OCI-LY3 (cell line): Measurements from ENCODE around the gene PIGL.

Experiments
- H2AFZ ChIP-seq: fragments of 200-600, 300-600 bp; shearing (Covaris generic); 2 replicates; pipeline ENCODE4 v1.6.0; 2014; ENCODE audit warnings: antibody characterized with exemption, low read depth, low read length
- H3K27ac ChIP-seq: fragments of 200-600, 300-600 bp; sonication (generic); 2 replicates; pipeline ENCODE4 v1.5.1; 2014; ENCODE audit warnings: mild to moderate bottlenecking, low read length, moderate library complexity, mixed read lengths
- H3K27me3 ChIP-seq: fragments of 200-600, 300-600 bp; sonication (generic); 2 replicates; pipeline ENCODE4 v1.6.1; 2014; ENCODE audit warnings: low read depth, low read length, mixed read lengths
- H3K36me3 ChIP-seq: fragments of 200-600, 300-600 bp; sonication (generic); replicated peaks from 2 replicates; pipeline ENCODE3; 2014; ENCODE audit warnings: low read depth, low read length, mixed read lengths
- H3K4me1 ChIP-seq: fragments of 300-600, 200-600 bp; sonication (generic); 2 replicates; pipeline ENCODE4 v1.6.1; 2014; ENCODE audit warnings: low read length, mixed read lengths
- H3K4me2 ChIP-seq: fragments of 200-600, 300-600 bp; sonication (generic); 2 replicates; pipeline ENCODE4 v1.6.1; 2014; ENCODE audit warnings: low read length, mixed read lengths
- H3K4me3 ChIP-seq: fragments of 300-600, 200-600 bp; sonication (generic); 2 replicates; pipeline ENCODE4 v1.5.1; 2014; ENCODE audit warnings: antibody characterized with exemption, mild to moderate bottlenecking, low read length, moderate library complexity
- H3K79me2 ChIP-seq: fragments of 300-600, 200-600 bp; shearing (Covaris generic); 2 replicates; pipeline ENCODE4 v1.6.1; 2014; ENCODE audit warnings: mild to moderate bottlenecking, low read length, mixed read lengths
- H3K9ac ChIP-seq: fragments of 300-600, 200-600 bp; shearing (Covaris generic); 2 replicates; pipeline ENCODE4 v1.6.0; 2014; ENCODE audit warnings: mild to moderate bottlenecking, low read length, moderate library complexity
- H3K9me3 ChIP-seq: fragments of 200-600, 300-600 bp; shearing (Covaris generic); 2 replicates; pipeline ENCODE4 v1.6.1; 2014; ENCODE audit warnings: low read length, mixed read lengths; ENCODE audit not compliant: insufficient read depth
- H4K20me1 ChIP-seq: fragments of 200-600, 300-600 bp; sonication (generic); 2 replicates; pipeline ENCODE4 v1.6.1; 2016; ENCODE audit warnings: low read length, mixed read lengths; ENCODE audit not compliant: insufficient read depth
- EZH2phosphoT487 ChIP-seq: fragments of 200-600 bp; shearing (Covaris generic); IDR thresholded peaks from 2 replicates; pipeline ENCODE4 v1.6.1; 2018; ENCODE audit warnings: antibody characterized with exemption, mixed run types, low read depth
- TF ChIP-seq, protein P1 (sequence below): fragments of 200-600, 300-600 bp; sonication (generic); IDR thresholded peaks from 2 replicates; pipeline ENCODE4 v1.5.1; 2014; ENCODE audit warnings: antibody characterized with exemption, low read length, low read depth

The PIGL gene

GRCh38 chr17:16217002-16217635 lies at the start of gene PIGL:
Gene PIGL (plus strand): TSS chr17:16217210. CDS start chr17:16217227, 17 bp downstream.
- no peaks in the 10 kb centered on the region for H3K27me3 ChIP-seq
- H3K9ac ChIP-seq: peak within 1 kb of the TSS; percentile 91
- no peak for TF ChIP-seq EZH2phosphoT487
- TF ChIP-seq, protein P1, sequence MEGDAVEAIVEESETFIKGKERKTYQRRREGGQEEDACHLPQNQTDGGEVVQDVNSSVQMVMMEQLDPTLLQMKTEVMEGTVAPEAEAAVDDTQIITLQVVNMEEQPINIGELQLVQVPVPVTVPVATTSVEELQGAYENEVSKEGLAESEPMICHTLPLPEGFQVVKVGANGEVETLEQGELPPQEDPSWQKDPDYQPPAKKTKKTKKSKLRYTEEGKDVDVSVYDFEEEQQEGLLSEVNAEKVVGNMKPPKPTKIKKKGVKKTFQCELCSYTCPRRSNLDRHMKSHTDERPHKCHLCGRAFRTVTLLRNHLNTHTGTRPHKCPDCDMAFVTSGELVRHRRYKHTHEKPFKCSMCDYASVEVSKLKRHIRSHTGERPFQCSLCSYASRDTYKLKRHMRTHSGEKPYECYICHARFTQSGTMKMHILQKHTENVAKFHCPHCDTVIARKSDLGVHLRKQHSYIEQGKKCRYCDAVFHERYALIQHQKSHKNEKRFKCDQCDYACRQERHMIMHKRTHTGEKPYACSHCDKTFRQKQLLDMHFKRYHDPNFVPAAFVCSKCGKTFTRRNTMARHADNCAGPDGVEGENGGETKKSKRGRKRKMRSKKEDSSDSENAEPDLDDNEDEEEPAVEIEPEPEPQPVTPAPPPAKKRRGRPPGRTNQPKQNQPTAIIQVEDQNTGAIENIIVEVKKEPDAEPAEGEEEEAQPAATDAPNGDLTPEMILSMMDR: no peak
- H3K79me2 ChIP-seq: peaks cover 67% of the 10 kb centered on the region
- no peaks in the 10 kb centered on the region for H3K9me3 ChIP-seq
- peak within 1 kb of the TSS; percentile 87 for H3K27ac ChIP-seq
- peak within 1 kb of the TSS; percentile 97 for H3K4me3 ChIP-seq
- peak within 1 kb of the TSS; percentile 87 for H3K4me2 ChIP-seq
- peaks cover 17% of the 10 kb centered on the region; the same call in 1 of the 2 replicates for H4K20me1 ChIP-seq
- peak within 1 kb of the TSS; percentile 87; the same call in 1 of the 2 replicates for H2AFZ ChIP-seq
- peaks cover 17% of the 10 kb centered on the region; the same call in 1 of the 2 replicates for H3K4me1 ChIP-seq
- no peaks in the 10 kb centered on the region for H3K36me3 ChIP-seq

- no peak overlapping the region for H3K9ac ChIP-seq
- no peak overlapping the region for H3K4me2 ChIP-seq
- H3K79me2 ChIP-seq: peaks cover 9% of the 10 kb centered on the region
Measured at GRCh38 chr17:16171613-16172012, 45.4 kb upstream of the PIGL start.

DNA sequence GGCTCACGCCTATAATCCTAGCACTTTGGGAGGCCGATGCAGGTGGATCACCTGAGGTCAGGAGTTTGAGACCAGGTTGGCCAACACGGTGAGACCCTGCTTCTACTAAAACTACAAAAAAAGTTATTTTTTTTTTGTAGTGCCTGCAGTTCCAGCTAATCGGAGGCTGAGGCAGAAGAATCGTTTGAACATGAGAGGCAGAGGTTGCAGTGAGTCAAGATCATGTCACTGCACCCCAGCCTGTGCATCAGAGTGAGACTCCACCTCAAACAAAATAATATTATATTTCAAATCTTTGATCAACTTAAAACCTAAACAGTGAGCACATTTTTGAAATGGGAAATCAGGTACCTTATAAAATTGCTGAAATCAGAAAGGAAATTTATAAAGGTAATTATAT lies 38.2 kb upstream of the PIGL start:
- peaks cover 15% of the 10 kb centered on the region for H3K79me2 ChIP-seq
- no peak overlapping the region for H3K27ac ChIP-seq
- H3K4me3 ChIP-seq: no peak overlapping the region
- no peak for TF ChIP-seq EZH2phosphoT487
- TF ChIP-seq, protein P1: no peak
- H3K9me3 ChIP-seq: no peaks in the 10 kb centered on the region
- H2AFZ ChIP-seq: no peak overlapping the region
- H3K36me3 ChIP-seq: no peaks in the 10 kb centered on the region
- no peak overlapping the region for H3K4me2 ChIP-seq
- H3K4me1 ChIP-seq: no peaks in the 10 kb centered on the region
- no peaks in the 10 kb centered on the region for H3K27me3 ChIP-seq
- H3K9ac ChIP-seq: no peak overlapping the region
- H4K20me1 ChIP-seq: no peaks in the 10 kb centered on the region

More at GRCh38 chr17:16171613-16172012, 45.4 kb upstream of the PIGL start:
- no peaks in the 10 kb centered on the region for H3K27me3 ChIP-seq
- TF ChIP-seq EZH2phosphoT487: no peak
- TF ChIP-seq, protein P1: no peak
- no peaks in the 10 kb centered on the region for H4K20me1 ChIP-seq
- no peaks in the 10 kb centered on the region for H3K4me1 ChIP-seq
- H3K36me3 ChIP-seq: peaks cover 5% of the 10 kb centered on the region
- H3K27ac ChIP-seq: no peak overlapping the region
- no peak overlapping the region for H2AFZ ChIP-seq
- H3K4me3 ChIP-seq: no peak overlapping the region
- H3K9me3 ChIP-seq: no peaks in the 10 kb centered on the region

- no peak overlapping the region for H3K4me3 ChIP-seq
- peaks cover 3% of the 10 kb centered on the region for H3K36me3 ChIP-seq
- no peaks in the 10 kb centered on the region for H4K20me1 ChIP-seq
- no peaks in the 10 kb centered on the region for H3K4me1 ChIP-seq
- H3K27ac ChIP-seq: no peak overlapping the region
- no peak overlapping the region for H2AFZ ChIP-seq
- H3K4me2 ChIP-seq: no peak overlapping the region
- H3K9ac ChIP-seq: no peak overlapping the region
- H3K79me2 ChIP-seq: peaks cover 9% of the 10 kb centered on the region
- no peaks in the 10 kb centered on the region for H3K27me3 ChIP-seq
- H3K9me3 ChIP-seq: no peaks in the 10 kb centered on the region
- TF ChIP-seq EZH2phosphoT487: no peak
- TF ChIP-seq, protein P1: no peak
Measured at GRCh38 chr17:16181581-16181980, 35.4 kb upstream of the PIGL start.
